DND-41 (cell line): ENCODE measurements around the gene CDSN.

Experiments used
- ATAC-seq: fragments of 200-7000 bp; cut with Tn5 transposase; 3 replicates; pipeline ENCODE4 v1.9.1; 2021; ENCODE audit warnings: low read depth; ENCODE audit not compliant: insufficient read depth
- DNase-seq: peaks from one replicate; pipeline ENCODE4 v3.0.0-alpha.2; 2020
- H2AFZ ChIP-seq: 2 replicates; pipeline ENCODE4 v1.6.0; 2012; ENCODE audit warnings: low read depth, low read length
- H3K27ac ChIP-seq: 2 replicates; pipeline ENCODE4 v1.5.1; 2012; ENCODE audit warnings: low read length, inconsistent platforms
- H3K27me3 ChIP-seq: fragments of 200-600 bp; sonication (generic); 2 replicates; pipeline ENCODE4 v1.6.0; 2012; ENCODE audit warnings: low read length, mild to moderate bottlenecking, inconsistent platforms; ENCODE audit not compliant: insufficient read depth, poor library complexity
- H3K36me3 ChIP-seq: 2 replicates; pipeline ENCODE4 v1.5.1; 2012; ENCODE audit warnings: low read length, inconsistent platforms; ENCODE audit not compliant: insufficient read depth
- H3K4me1 ChIP-seq: 2 replicates; pipeline ENCODE4 v1.5.1; 2012; ENCODE audit warnings: mild to moderate bottlenecking, low read length; ENCODE audit not compliant: insufficient read depth
- H3K4me2 ChIP-seq: 2 replicates; pipeline ENCODE4 v1.6.0; 2012; ENCODE audit warnings: mild to moderate bottlenecking, moderate library complexity, low read length, inconsistent platforms; ENCODE audit not compliant: insufficient read depth
- H3K4me3 ChIP-seq, 2 experiments: fragments of 200-600 bp in 1 of 2; shearing (Covaris generic) in 1 of 2; 2 replicates each; pipeline ENCODE4 v1.5.1; 2012 to 2016; ENCODE audit warnings: inconsistent platforms in 2 of 2, low read length in 2 of 2, mild to moderate bottlenecking in 2 of 2, low read depth in 1 of 2, moderate library complexity in 1 of 2
- H3K79me2 ChIP-seq: 2 replicates; pipeline ENCODE4 v1.6.0; 2012; ENCODE audit warnings: low read length, inconsistent platforms; ENCODE audit not compliant: insufficient read depth
- H3K9ac ChIP-seq: 2 replicates; pipeline ENCODE4 v1.6.0; 2012; ENCODE audit warnings: low read depth, mild to moderate bottlenecking, inconsistent platforms, low read length, moderate library complexity
- H3K9me3 ChIP-seq: 2 replicates; pipeline ENCODE4 v1.5.1; 2012; ENCODE audit warnings: low read length, moderate library complexity, mild to moderate bottlenecking, inconsistent platforms; ENCODE audit not compliant: insufficient read depth, severe bottlenecking
- H4K20me1 ChIP-seq: 2 replicates; pipeline ENCODE4 v1.6.0; 2012; ENCODE audit warnings: low read length; ENCODE audit not compliant: insufficient read depth
- CTCF ChIP-seq: IDR thresholded peaks from 2 replicates; pipeline ENCODE4 v1.5.1; 2012; ENCODE audit warnings: borderline replicate concordance, low read length, moderate library complexity, mild to moderate bottlenecking; ENCODE audit not compliant: poor library complexity, severe bottlenecking; ENCODE audit errors: extremely low read depth
- EZH2 ChIP-seq: IDR thresholded peaks from 3 replicates; pipeline ENCODE4 v1.6.1; 2012; ENCODE audit warnings: borderline replicate concordance, low read depth, mild to moderate bottlenecking, moderate library complexity, low read length, inconsistent platforms; ENCODE audit not compliant: severe bottlenecking

Gene CDSN

GRCh38 chr6:31065556-31065955 lies 54.7 kb downstream of the CDSN start:
- no peaks in the 10 kb centered on the region for H3K79me2 ChIP-seq
- H3K27me3 ChIP-seq = peaks cover 12% of the 10 kb centered on the region
- no peak overlapping the region for H2AFZ ChIP-seq
- no peak for DNase-seq
- no peak for TF ChIP-seq EZH2
- no peak for TF ChIP-seq CTCF
- H3K27ac ChIP-seq = no peak overlapping the region
- H3K4me1 ChIP-seq = no peaks in the 10 kb centered on the region
- H3K9ac ChIP-seq = no peak overlapping the region
- no peak for ATAC-seq
- no peaks in the 10 kb centered on the region for H4K20me1 ChIP-seq
- no peaks in the 10 kb centered on the region for H3K9me3 ChIP-seq
- H3K4me3 ChIP-seq = no peak overlapping the region
- H3K4me2 ChIP-seq = no peak overlapping the region
- H3K36me3 ChIP-seq = no peaks in the 10 kb centered on the region
